HG02798 (cell line): Measurements from ENCODE around the gene DLGAP1.
A peak's percentile ranks its signal among the peaks of the same experiment; 100 is the strongest.
"Not testable (repeated sequence)": the region's sequence is repeated elsewhere in the genome, so short reads cannot be mapped to it uniquely, and the experiment has no call there.

Experiments
- ATAC-seq: cut with Tn5 transposase; IDR thresholded peaks from one replicate; pipeline ENCODE4 v1.9.1; 2021; ENCODE audit warnings: mild to moderate bottlenecking; ENCODE audit not compliant: unreplicated experiment, poor library complexity

Gene DLGAP1

DNA sequence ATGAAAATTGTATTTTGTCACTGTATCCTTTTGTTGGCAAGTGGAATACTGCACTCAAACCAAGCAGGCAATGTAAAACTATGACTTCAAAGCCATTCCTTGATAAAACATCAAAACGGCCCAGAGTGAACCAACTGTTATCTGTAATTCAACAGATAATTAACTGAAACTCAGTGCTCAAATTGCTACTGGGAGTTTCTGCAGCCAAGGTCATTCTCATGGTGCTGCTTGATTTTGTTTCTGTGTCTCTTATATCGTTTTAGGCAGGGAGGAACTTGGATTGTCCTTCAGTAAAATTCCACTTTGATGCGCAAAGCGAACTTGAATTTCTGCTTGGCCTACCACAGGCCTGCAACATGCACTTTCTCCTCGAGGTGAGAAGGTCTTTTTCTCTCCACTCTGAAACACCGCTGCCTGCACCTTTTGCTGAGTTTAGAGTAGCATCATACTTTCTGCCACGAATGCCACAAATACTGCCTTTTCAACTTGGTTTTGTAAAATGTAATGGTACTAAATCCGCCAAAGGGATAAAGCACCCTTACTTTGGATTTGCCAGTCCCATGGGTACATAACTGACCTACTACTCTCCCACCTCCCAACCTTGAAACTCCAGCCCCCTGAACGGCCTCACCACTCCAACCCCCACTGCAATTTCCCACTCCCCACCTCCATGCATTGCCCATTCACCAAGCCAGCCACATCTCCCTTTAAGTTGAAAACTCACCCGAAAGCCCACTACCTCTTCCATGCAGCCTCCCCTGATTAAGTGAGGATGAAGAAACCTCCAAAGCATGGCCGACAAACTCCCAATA lies 800.5 kb downstream of the DLGAP1 start:
- no peak for ATAC-seq

DNA sequence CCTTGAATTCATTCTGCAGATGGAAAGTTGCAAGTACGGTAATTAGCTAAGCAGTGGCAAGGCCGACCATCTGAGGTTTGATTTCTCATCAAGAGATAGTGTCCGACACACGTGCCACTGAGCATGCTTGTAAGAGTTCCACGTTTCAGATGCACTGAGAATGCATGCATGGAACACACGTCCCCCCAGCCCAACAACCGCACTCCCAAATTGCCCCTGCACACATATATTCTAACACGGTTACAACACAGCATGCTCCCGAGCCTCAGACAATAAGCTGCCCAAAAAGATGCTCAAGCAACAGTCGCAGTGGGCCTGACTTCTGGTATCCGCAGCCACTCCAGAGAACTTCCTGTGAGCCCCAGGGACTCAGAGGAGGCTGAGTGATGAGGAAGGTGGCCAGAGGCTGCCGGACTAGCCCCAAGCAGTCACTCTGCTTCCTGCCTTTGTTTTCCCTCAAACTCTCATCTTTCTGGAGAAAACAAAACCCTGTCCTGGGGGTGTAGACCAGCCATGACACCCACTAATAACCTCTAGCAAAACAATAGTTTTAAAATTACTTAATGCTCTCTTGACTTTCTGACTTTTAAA lies 801.2 kb downstream of the DLGAP1 start:
- no peak for ATAC-seq

DNA sequence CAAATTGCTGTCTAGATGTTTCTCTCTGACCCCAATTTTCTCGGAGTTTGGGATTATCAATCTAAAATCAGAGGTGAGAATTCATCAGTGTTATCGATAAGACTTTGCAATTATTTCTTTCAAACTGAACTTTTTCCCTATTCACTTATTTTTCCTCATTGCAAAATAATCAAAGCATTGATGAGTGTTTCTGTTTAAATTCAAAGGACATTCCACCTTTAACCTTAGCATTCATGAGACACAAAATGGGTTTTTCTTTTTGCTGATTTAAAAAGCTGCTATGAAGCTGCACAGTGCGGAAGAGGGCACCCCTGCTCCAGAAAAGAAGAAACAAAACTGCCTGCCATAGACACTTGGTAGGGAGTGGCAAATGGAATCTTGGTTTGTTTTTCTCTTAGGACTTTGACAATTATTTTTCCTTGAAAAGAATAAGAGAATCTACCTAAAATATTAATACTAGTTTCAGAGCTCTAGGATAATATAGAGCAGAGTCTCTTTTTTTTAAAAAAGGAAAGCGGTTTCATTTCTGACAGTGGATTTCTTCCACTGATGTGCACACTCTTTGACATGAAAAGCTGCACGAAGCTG lies 801.8 kb downstream of the DLGAP1 start:
- ATAC-seq, result no peak

DNA sequence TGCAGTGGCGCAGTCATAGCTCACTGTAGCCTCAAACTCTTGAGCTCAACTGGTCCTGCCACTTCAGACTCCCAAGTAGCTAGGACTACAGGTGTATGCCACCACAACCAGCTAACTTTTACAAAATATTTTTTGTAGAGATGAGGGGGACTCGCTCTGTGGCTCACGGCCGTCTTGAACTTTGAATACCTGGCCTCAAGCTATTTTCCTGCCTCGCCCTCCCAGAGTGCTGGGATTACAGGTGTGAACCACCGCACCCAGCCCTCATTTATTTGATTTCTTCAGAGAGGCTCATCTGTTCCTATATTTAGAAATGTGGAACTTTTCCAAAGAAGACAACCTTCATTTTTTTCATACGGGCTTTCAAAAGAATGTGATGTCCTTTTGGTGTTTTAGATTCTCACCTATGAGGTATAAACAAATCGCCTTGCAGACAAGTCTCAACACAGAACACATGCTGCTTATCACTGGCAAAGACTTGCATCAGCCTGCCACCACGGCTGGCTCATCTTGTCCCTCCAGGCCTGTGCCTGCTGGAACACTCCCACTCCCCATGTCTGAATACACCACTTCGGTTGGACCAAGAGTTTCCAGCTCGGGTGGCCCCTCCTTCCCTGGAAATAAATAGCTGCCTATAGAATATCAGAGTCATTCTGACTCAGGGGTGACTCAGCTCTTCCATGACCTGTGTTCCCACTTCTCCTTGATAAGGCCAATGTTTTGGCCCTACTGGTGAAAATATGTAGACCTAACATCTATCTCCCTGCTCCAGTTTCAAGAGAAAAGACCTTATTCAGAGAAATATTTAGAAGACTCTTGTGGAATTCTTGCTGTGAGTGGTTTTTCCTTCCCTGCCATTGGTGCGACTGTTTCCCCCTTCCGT lies 802.5 kb downstream of the DLGAP1 start:
- ATAC-seq, result no peak

DNA sequence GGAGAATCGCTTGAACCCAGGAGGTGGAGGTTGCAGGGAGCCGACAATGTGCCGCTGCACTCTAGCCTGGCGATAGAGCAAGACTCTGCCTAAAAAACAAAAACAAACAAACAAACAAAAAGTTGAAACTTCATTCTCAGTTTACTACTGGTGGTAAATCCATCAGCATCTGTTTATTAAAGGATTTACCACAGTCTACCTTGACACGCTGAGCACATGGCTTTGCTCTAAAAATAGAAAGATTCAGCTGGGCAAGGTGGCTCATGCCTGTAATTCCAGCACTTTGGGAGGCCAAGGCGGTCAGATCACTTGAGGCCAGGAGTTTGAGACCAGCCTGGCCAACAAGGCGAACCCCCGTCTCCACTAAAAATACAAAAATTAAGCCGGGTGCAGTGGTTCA lies 803.8 kb downstream of the DLGAP1 start:
- ATAC-seq, result no peak

DNA sequence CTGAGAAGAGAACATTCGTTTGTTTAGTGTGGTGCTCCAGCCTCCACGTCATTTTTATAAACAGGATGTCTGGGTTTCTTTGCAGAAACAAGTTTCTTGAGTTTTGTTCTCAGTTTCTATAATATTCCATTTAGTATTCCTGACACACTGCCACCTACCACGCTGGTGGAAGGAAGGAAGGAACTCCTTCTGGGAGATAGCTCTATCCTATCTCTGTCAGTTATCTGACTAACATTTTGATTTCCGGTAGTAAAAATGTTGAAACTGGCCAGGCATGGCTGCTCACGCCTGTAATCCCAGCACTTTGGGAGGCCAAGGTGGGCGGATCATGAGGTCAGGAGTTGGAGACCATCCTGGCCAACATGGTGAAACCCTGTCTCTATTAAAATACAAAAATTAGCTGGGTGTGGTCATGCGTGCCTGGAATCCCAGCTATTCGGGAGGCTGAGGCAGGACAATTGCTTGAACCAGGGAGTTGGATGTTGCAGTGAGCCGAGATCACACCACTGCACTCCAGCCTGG lies 804.5 kb downstream of the DLGAP1 start:
- not testable (repeated sequence) for ATAC-seq

DNA sequence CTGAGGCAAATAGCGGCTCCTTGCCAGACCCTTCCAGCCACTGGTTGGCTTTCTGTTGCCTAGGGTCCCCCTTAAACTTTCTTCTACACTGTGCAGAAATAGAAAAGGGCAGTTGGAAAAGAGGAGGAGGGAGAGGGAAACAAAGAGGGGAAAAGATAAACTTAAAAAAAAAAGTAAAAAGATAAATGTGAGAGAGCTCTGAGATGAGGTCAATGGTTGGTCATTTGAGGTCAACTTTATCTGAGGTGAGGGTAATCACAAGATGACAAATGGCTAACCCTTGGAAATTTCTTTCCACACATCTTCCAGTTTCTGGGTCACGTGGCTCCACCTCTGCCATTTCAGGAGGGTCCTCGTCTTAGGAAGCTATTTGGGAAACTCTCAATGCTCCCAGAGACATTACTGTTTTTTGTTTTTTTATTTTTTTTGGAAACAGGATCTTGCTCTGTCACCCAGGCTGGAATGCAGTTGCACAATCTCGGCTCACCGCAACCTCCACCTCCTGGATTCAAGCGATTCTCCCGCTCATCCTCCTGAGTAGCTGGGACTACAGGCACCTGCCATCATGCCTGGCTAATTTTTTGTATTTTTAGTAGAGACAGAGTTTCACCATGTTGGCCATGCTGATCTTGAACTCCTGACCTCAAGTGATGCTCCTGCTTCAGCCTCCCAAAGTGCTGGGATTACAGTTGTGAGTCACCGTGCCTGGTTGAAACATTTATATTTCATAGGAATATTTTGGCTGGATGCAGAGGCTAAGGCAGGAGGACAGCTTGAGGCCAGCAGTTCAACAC lies 805.3 kb downstream of the DLGAP1 start:
- ATAC-seq, result no peak

DNA sequence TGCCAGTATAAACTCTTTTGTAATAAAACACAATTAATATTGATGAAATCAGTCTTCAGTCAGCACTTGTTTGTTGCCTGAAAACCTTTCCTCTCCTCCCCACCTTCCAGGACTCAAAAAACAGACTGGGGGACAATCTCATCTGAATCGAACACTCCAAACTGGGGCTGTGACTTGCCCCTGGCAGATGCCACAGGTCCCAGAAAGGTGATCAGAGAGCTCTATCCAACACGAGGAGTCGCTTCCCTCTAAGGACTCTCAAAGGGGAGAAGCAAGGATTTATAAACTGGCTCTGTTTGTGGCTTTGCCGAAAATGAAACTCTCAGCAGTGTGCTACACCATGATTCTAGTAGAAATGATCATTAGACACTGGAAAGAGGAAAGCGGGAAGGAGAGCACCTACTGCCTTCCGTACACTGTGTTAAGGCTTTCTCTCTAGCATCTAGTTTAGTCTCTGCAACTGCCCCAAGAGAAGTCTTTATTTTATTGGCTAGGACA lies 805.9 kb downstream of the DLGAP1 start:
- ATAC-seq, result no peak

DNA sequence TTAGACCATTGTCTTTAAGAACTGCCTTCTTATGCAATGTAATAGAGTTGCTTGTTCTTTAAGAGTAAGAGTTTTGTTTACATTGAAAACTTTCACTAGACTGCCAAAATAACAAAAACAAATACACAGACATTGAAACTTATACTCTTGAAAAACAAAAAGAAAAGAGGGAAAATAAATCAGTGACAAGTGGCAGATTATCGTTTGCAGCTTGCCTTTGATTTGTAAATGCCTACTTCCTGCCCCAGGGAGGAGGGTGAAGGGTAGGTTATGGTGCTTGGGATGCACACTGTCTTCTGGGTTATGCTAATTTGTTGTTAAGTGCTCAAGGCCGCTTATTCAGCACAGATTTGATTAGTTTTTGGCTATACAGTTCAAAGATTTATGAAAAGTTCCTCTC lies 806.5 kb downstream of the DLGAP1 start:
- ATAC-seq, result no peak

DNA sequence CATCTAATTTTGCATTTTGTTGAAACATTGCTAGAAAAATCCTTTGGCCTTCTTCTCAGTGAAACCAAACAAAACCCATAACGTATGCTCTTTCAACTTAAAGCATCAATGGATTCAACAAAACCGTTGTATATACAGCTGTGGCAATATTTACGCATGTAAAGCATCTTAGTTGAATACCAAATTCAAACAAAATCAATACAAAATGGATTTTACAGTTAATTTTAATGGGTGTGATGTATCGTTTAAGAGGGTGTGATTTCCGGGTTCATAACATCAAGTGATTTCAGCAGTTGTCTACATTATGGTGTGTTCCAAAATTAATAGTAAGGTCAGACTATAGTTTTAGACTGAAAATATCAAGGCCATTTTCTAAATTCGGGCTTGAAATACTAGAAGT lies 806.9 kb downstream of the DLGAP1 start:
- ATAC-seq, result no peak

DNA sequence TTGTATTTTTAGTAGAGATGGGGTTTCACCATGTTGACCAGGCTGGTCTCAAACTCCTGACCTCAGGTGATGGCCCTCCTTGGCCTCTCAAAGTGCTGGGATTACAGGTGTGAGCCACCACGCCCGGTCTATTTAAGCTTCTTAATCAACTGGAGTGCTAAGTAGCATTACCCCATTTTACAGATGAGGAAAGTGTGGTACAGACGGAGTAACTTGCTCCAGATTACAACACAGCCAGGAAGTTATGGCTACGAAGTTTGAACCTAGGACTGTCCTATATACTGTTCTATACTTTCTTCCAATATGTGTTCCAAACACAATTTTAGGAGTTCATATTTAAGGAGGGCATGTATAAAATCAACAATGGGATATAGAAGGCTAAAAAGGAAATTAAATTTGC lies 807.5 kb downstream of the DLGAP1 start:
- ATAC-seq, result no peak

DNA sequence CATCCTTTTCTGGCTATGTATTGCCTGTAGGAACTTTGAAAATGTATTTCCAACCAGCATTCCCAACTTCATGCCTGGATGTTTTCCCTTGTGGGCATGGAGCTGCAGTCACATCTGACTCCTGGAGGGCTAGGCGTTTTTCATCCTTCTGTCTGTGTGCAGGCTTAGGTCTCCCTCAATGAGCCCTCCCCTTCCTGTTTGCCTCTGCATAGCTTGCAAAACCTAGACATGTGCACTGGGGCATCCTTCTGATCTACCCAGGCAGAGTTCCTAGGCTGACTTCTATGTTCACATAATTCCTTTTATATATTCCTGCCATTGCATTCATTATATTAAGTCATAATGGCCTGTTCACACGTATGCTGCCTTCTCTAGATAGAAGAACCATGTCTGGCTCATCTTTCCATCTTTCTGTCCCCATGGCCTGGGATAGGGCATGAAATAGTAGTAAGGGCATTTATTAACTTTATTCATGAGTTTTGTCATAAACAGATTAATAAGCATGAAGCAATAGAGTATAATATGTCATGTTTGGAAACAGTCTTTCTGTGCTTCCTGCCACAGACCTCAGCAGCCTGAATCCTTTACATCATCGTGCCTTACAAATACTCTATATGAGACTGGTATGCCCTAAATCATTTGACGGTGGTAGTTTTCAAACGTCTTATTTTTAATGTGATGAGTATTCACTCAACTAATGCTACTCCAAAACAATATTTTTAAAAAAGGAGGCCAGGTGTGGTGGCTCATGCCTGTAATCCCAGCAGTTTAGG lies 809.5 kb downstream of the DLGAP1 start:
- no peak for ATAC-seq

DNA sequence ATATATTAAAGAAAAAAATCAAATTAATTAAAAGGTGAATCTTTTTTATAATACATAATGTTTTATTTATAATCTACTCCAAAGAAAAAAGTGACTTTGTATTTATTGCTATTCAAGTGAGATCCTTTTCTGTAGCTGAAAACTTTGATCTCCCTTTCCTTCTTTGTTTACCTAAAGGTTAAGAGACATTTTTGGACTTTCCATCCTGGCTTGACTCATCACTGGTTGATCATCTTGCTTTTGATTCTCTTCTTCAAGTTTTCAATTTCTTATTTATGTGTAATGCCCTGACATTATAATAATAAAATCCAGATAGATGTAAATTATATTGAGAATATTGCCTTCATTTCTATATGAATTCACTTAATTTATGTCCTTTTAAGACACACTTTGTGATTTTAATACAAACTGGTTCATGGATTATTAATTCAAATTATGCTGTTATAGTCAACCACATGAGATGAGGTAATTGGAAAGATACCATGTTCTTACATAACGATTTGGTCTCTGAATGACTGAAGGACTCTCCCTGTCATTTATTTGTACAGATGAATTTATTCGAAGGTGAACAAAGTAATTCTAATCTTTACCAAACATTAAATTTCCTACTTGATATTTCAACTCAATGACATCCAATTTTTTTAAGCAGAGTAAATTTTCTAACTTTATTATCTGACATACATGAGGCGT lies 820.7 kb downstream of the DLGAP1 start:
- no peak for ATAC-seq

DNA sequence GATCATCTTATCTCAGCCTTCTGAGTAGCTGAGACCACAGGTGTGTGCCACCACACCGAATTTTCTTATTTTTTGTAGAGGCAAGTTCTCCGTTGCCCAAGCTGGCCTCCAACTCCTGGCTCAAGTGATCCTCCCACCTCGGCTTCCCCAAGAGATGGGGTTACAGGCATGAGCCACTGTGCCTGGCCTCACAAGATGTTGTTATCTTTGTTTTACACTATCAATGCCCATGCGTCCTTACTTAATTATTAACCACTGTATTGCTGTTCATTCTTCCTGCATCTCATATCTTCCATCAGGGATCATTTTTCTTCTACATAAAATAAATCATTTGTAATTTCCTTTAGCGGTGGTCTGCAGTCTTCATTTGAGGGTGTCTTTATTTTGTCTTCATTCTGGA lies 823.2 kb downstream of the DLGAP1 start:
- no peak for ATAC-seq

DNA sequence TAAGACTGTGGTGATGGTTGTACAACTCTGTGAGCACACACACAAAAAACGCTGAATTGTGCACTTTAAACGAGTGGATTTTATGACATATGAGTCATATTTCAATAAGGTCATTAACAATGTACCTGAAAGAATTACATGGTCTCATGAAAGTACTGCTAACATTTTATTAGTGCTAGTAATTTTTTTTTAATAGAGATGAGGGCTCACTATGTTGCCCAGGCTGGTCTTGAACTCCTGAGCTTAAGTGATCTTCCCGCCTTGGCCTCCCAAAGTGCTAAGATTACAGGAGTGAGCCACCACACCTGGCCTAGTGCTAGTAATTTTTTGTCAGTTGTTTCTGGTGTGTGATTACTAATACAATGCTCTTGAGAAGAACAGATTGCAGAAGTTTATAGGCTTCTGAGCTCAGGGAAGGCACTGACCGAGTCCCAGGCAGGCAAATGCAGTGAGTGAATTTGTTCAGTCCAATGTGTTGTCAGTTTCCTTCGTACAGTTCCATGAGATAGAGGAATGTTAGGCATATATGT lies 828.1 kb downstream of the DLGAP1 start:
- ATAC-seq, result no peak

DNA sequence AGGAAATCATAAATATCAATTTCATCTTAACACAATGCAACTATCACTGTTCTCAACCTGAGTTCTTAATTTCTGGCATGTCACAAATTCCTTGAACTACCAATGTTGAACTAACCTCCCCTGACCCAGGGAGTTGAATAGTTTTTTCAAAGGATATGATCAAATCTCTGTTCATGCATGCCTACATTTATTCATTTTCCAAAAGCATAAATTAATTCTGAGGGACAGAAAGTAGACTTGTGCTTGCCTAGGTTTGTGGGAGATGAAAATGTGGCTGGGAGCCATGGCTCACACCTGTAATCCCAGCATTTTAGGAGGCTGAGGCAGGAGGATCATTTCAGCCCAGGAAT lies 829.4 kb downstream of the DLGAP1 start:
- no peak for ATAC-seq

DNA sequence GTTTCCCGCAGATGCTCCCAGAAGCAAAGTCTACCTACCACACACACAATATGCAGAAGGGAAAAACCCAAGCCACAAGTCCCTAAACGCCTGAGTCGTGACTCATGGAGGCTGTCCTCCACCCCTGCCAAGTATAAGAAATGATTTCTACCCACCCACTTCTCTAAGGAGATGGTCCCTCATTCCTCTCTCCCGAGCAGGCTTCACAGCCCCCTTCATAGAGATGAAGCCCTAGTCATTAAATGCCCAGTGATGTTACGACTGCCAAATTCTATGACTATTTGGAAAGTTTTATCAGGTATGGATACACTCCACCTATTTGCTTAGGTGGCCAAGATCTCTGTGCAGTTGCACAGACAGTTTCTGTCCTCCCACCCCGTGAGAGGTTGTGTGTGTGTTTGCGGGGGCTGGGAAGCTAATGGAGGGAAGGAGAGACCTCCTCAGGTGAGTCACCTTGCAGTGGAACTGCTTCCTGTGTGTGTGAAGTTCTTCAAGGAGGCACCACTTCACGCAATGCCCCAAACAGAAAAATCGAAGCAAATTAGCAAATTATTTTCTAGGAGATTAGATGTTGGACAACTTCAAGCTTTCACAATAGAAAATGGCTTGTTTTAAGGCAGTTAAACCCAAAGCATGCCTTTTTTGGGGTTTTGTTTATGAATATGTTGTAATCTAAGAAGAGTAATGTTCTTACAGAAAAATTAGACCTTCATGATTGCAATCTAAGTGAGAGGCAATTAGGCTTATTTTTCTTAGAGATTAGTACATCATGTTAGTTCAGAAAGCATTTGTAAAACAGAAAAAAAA lies 830.0 kb downstream of the DLGAP1 start:
- peak; percentile 54 for ATAC-seq
